Smooth muscle cell (in vitro differentiated cells): ENCODE measurements around the gene GLCE. TPM values are rescaled to one million over a fixed set of nuclear protein-coding genes. Genes with fewer than 3 reads are reported as not detected.
"Not testable (repeated sequence)": the region's sequence is repeated elsewhere in the genome, so short reads cannot be mapped to it uniquely, and the experiment has no call there.

Experiments
- DNase-seq: peaks from one replicate; lab custom pipeline; 2025; ENCODE audit not compliant: unreplicated experiment; lab: John Stamatoyannopoulos, UW
- H2AFZ ChIP-seq: fragments of 200-600 bp; sonication (generic); 2 replicates; pipeline ENCODE4 v1.6.0; 2016; ENCODE audit warnings: antibody characterized with exemption, low read depth, mild to moderate bottlenecking
- H3F3A ChIP-seq: fragments of 200-600 bp; sonication (generic); 2 replicates; pipeline ENCODE4 v1.6.0; 2017; ENCODE audit warnings: antibody characterized with exemption, low read depth
- H3K27ac ChIP-seq: fragments of 200-600 bp; sonication (generic); 2 replicates; pipeline ENCODE4 v1.5.1; 2016; ENCODE audit warnings: low read depth, mild to moderate bottlenecking
- H3K27me3 ChIP-seq: fragments of 200-600 bp; sonication (generic); 2 replicates; pipeline ENCODE4 v1.6.1; 2016; ENCODE audit warnings: low read depth, mild to moderate bottlenecking
- H3K36me3 ChIP-seq: fragments of 200-600 bp; sonication (generic); 2 replicates; pipeline ENCODE4 v1.5.1; 2016; ENCODE audit warnings: low read depth
- H3K4me1 ChIP-seq: fragments of 200-600 bp; sonication (generic); 2 replicates; pipeline ENCODE4 v1.5.1; 2016; ENCODE audit warnings: low read depth
- H3K4me2 ChIP-seq: fragments of 200-600 bp; sonication (generic); 2 replicates; pipeline ENCODE4 v1.6.0; 2016; ENCODE audit warnings: mild to moderate bottlenecking
- H3K4me3 ChIP-seq: fragments of 200-600 bp; sonication (generic); 2 replicates; pipeline ENCODE4 v1.5.1; 2016; ENCODE audit warnings: mild to moderate bottlenecking
- H3K79me2 ChIP-seq: fragments of 200-600 bp; sonication (generic); 2 replicates; pipeline ENCODE4 v1.6.0; 2016; ENCODE audit warnings: low read depth, mild to moderate bottlenecking
- H3K9ac ChIP-seq: fragments of 200-600 bp; sonication (generic); 2 replicates; pipeline ENCODE4 v1.6.0; 2016; ENCODE audit warnings: low read depth
- H3K9me3 ChIP-seq: fragments of 200-600 bp; sonication (generic); replicated peaks from 2 replicates; pipeline ENCODE4 v1.5.1; 2016; ENCODE audit warnings: low read depth
- H4K20me1 ChIP-seq: fragments of 200-600 bp; sonication (generic); 2 replicates; pipeline ENCODE4 v1.6.0; 2016; ENCODE audit warnings: low read depth
- CTCF ChIP-seq: fragments of 200-600 bp; sonication (generic); IDR thresholded peaks from 2 replicates; pipeline ENCODE4 v1.5.1; 2017; ENCODE audit warnings: borderline replicate concordance, mild to moderate bottlenecking, antibody characterized with exemption; ENCODE audit not compliant: insufficient read depth, poor library complexity, severe bottlenecking
- WGBS: methylation state at CpG from one replicate; pipeline ENCODE4 v1.1.7; 2016; ENCODE audit warnings: low lambda C conversion rate; 5-methylcytosine and 5-hydroxymethylcytosine counted together
- polyA plus RNA-seq: library from polyadenylated mRNA; unstranded; fragments of >200 nt; fragmentation: Nextera tagmentation; extraction: Ambion mirVana; gene quantifications from 2 replicates; pipeline ENCODE4 v1.2.1, GENCODE V29; 2016
- total RNA-seq: library from RNA; depleted of rRNA; stranded (reverse); fragments of >200 nt; gene quantifications from 2 replicates; pipeline ENCODE4 v1.2.3, GENCODE V29; 2014

Gene GLCE
- total and polyA plus RNA-seq, 2 experiments from 2014 or later: 8.3 to 26.6 TPM

- peaks cover 71% of the 10 kb centered on the region for H3K79me2 ChIP-seq
- no peak overlapping the region for H3K4me3 ChIP-seq
Measured at GRCh38 chr15:69167218-69167846, 6.9 kb downstream of the GLCE start.

GRCh38 chr15:69168361-69168760 is 7.9 kb downstream of the GLCE start:
- H3K36me3 ChIP-seq, H3K27me3 ChIP-seq, H3F3A ChIP-seq, H3K27ac ChIP-seq, H3K4me3 ChIP-seq, H2AFZ ChIP-seq, DNase-seq, H3K4me1 ChIP-seq, H3K9me3 ChIP-seq, H3K9ac ChIP-seq, H3K4me2 ChIP-seq: not testable (repeated sequence)
- peaks cover 61% of the 10 kb centered on the region for H3K79me2 ChIP-seq
- H4K20me1 ChIP-seq: peaks cover 28% of the 10 kb centered on the region
- 94% methylated on average over 7 of the region's 7 CpGs for WGBS

More at GRCh38 chr15:69167218-69167846, 6.9 kb downstream of the GLCE start:
- peaks cover 4% of the 10 kb centered on the region for H3K4me1 ChIP-seq
- no peak for TF ChIP-seq CTCF
- DNase-seq: no peak
- no peak overlapping the region for H3K27ac ChIP-seq
- H3F3A ChIP-seq: peaks cover 3% of the 10 kb centered on the region
- no peaks in the 10 kb centered on the region for H3K36me3 ChIP-seq
- no peak overlapping the region for H2AFZ ChIP-seq
- 94% methylated on average over 2 of the region's 2 CpGs for WGBS
- H3K27me3 ChIP-seq: no peaks in the 10 kb centered on the region
- H3K9ac ChIP-seq: no peak overlapping the region
- no peaks in the 10 kb centered on the region for H3K9me3 ChIP-seq
- H4K20me1 ChIP-seq: peaks cover 31% of the 10 kb centered on the region
- no peak overlapping the region for H3K4me2 ChIP-seq

- DNase-seq, H3K27ac ChIP-seq, H3K4me3 ChIP-seq, H3K9me3 ChIP-seq, H3F3A ChIP-seq, H3K4me2 ChIP-seq, H3K4me1 ChIP-seq, H3K9ac ChIP-seq, H3K27me3 ChIP-seq, H2AFZ ChIP-seq, H3K36me3 ChIP-seq: not testable (repeated sequence)
- Histone ChIP-seq H4K20me1 (peaks cover 26% of the 10 kb centered on the region), H3K79me2 (peaks cover 59% of the 10 kb centered on the region)
- WGBS: 100% methylated on average over 3 of the region's 3 CpGs
Measured at GRCh38 chr15:69169540-69169939, 9.1 kb downstream of the GLCE start.

- H3K27me3 ChIP-seq: no peaks in the 10 kb centered on the region
- peaks cover 22% of the 10 kb centered on the region for H4K20me1 ChIP-seq
- H2AFZ ChIP-seq: no peak overlapping the region
- peaks cover 55% of the 10 kb centered on the region for H3K79me2 ChIP-seq
- H3K9ac ChIP-seq: no peak overlapping the region
- no peaks in the 10 kb centered on the region for H3K9me3 ChIP-seq
- no peak for DNase-seq
- H3K4me1 ChIP-seq: no peaks in the 10 kb centered on the region
- TF ChIP-seq CTCF: no peak
- H3K4me3 ChIP-seq: no peak overlapping the region
- H3F3A ChIP-seq: no peaks in the 10 kb centered on the region
- no peaks in the 10 kb centered on the region for H3K36me3 ChIP-seq
- no peak overlapping the region for H3K27ac ChIP-seq
- no peak overlapping the region for H3K4me2 ChIP-seq
- 99% methylated on average over 3 of the region's 3 CpGs for WGBS
Measured at GRCh38 chr15:69170597-69170996, 10.2 kb downstream of the GLCE start.
